Measurements from ENCODE around the gene ETV6.

DNA sequence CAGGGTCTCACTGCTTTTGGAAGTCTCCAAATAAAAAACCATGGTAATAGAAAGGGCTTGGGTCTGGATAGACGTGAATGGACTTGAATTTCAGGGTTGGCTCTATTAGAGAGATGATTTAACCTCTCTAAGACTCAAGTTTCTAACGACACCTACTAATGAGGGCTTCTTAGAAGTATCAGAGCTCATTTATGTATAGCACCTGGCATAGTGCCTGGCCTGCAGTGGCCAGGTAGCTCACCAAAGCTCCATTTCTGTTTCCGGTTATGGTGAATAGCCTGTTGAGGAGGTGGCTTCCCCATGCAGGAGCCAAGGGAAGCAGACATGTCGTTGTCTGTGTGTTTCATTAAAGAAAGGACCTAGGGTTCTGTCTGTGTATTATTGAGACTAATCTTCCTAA is 108.6 kb downstream of the ETV6 start:
- TF ChIP-seq YY1 (IDR thresholded peaks at IDR 0.05; ENCODE audit: insufficient read depth, insufficient read length) = no peak
- TF ChIP-seq SUZ12 (IDR thresholded peaks at IDR 0.05; ENCODE audit: extremely low read depth, insufficient read depth, insufficient read length) = no peak
- no peak for TF ChIP-seq ZNF274 (IDR thresholded peaks at IDR 0.05; ENCODE audit: low read depth, low read length)
